Measurements from ENCODE around the gene LGR6. TPM values are rescaled to one million over a fixed set of nuclear protein-coding genes. Genes with fewer than 3 reads are reported as not detected.
"Not testable (repeated sequence)": the region's sequence is repeated elsewhere in the genome, so short reads cannot be mapped to it uniquely, and the experiment has no call there.

The LGR6 gene
- total and polyA plus RNA-seq, 2 of the 4 experiments (the other 2 are of a cell fraction): not detected

DNA sequence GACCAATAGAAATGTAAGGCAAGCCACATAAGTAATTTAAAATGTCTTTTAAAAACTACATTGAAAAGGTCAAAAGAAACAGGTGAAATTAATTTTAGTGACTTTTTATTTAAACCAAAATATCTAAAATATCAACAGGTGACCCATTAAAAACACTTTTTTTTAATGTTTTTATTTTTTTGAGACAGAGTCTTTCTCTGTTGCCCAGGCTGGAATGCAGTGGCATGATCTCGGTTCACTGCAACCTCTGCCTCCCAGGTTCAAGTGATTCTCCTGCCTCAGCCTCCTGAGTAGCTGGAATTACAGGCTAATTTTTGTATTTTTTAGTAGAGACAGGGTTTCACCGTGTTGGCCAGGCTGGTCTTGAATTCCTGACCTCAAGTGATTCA lies 12.9 kb upstream of the LGR6 start:
- H3K56ac ChIP-seq (ENCODE audit: extremely low read depth, insufficient read depth, low read length); H3K4ac ChIP-seq (ENCODE audit: low read depth, low read length); in situ Hi-C loops (cut with MboI; ENCODE audit: low sequenced_read_pairs); H4K91ac ChIP-seq (ENCODE audit: insufficient read depth, low read depth, low read length); dilution Hi-C loops (cut with HindIII; ENCODE audit: low sequenced_read_pairs, unreplicated experiment); CTCF ChIA-PET; H2BK20ac ChIP-seq (ENCODE audit: low read depth, low read length); H4K5ac ChIP-seq (ENCODE audit: low read depth, low read length); BruUV-seq (replicated peaks); H3K9me3 ChIP-seq (ENCODE audit: control insufficient read depth, insufficient read depth, low read length); H3K36me3 ChIP-seq (ENCODE audit: control insufficient read depth, insufficient read depth, low read length); H2AFZ ChIP-seq (replicated peaks; ENCODE audit: low read length, poor library complexity); H2AK5ac ChIP-seq (ENCODE audit: low read depth, low read length); H3K4me2 ChIP-seq (ENCODE audit: low read depth, low read length); H2BK5ac ChIP-seq (ENCODE audit: low read depth, low read length, poor library complexity, severe bottlenecking); H2BK15ac ChIP-seq (ENCODE audit: low read depth, low read length); intact Hi-C loops (cut with micrococcal nuclease); H2AK9ac ChIP-seq (replicated peaks; ENCODE audit: low read depth, low read length, poor library complexity); H3K23ac ChIP-seq (ENCODE audit: low read depth, low read length); ATAC-seq (ENCODE audit: low read depth); H3K9ac ChIP-seq (ENCODE audit: low read depth, low read length); H3K18ac ChIP-seq (ENCODE audit: low read depth, low read length); H2BK120ac ChIP-seq (ENCODE audit: low read depth, low read length); H3K14ac ChIP-seq (replicated peaks; ENCODE audit: low read depth, low read length); H3K79me1 ChIP-seq (ENCODE audit: low read depth in 1 of 2, low read length in 2 of 2); H4K20me1 ChIP-seq (ENCODE audit: insufficient read depth, low read length); H3K27ac ChIP-seq (ENCODE audit: insufficient read depth, low read length); H4K8ac ChIP-seq (ENCODE audit: low read depth in 2 of 2, low read length in 2 of 2); H3K4me3 ChIP-seq (ENCODE audit: insufficient read depth, low read depth, low read length); H3K9me1 ChIP-seq (ENCODE audit: insufficient read depth, low read length); POLR2A ChIA-PET (ENCODE audit: unreplicated experiment); DNase-seq; H3K4me1 ChIP-seq (ENCODE audit: control insufficient read depth, insufficient read depth, low read length): not testable (repeated sequence)
- H3K27me3 ChIP-seq (ENCODE audit: control insufficient read depth, insufficient read depth, low read length): peaks cover 74% of the 10 kb centered on the region
- no CpG with 5 or more reads among the region's 2 CpGs for WGBS, 2 experiments (ENCODE audit: extremely low coverage in 2 of 2, insufficient read length in 1 of 2)
